Measurements from ENCODE around the gene SHQ1.

GRCh38 chr3:72756900-72757299 is 91.3 kb downstream of the SHQ1 start:
- TF ChIP-seq CTCF (conservative IDR thresholded peaks at IDR 0.05; ENCODE audit: low read length), result no peak
- 0 out of 2 replicates have a peak, but pooled peaks have one; percentile 22 for TF ChIP-seq EZH2phosphoT487 (IDR thresholded peaks at IDR 0.05; ENCODE audit: borderline replicate concordance)

Measured in Loucy (cell line).